GM23248 (cell line): ENCODE data around the gene DLG2. TPM values are rescaled to one million over a fixed set of nuclear protein-coding genes. Genes with fewer than 3 reads are reported as not detected.

ENCODE experiments used
- DNase-seq: peaks from one replicate; pipeline ENCODE4 v3.0.0-alpha.2; 2015
- H2AFZ ChIP-seq: fragments of 200-600 bp; sonication (generic); 2 replicates; pipeline ENCODE4 v1.6.1; 2016; ENCODE audit warnings: antibody characterized with exemption
- H3F3A ChIP-seq: fragments of 200-600 bp; sonication (generic); 2 replicates; pipeline ENCODE4 v1.6.1; 2016; ENCODE audit warnings: mild to moderate bottlenecking, antibody characterized with exemption, mixed run types; ENCODE audit not compliant: insufficient read depth
- H3K27ac ChIP-seq: fragments of 200-600 bp; sonication (generic); 2 replicates; pipeline ENCODE4 v1.5.1; 2016; ENCODE audit warnings: mild to moderate bottlenecking
- H3K27me3 ChIP-seq: fragments of 200-600 bp; sonication (generic); replicated peaks from 2 replicates; pipeline ENCODE4 v1.6.1; 2016; ENCODE audit warnings: mild to moderate bottlenecking; ENCODE audit not compliant: insufficient read depth
- H3K36me3 ChIP-seq: fragments of 200-600 bp; sonication (generic); 2 replicates; pipeline ENCODE4 v1.6.1; 2016; ENCODE audit warnings: low read depth, mild to moderate bottlenecking
- H3K4me1 ChIP-seq: fragments of 200-600 bp; sonication (generic); 2 replicates; pipeline ENCODE4 v1.6.1; 2016; ENCODE audit warnings: mild to moderate bottlenecking; ENCODE audit not compliant: insufficient read depth
- H3K4me2 ChIP-seq: fragments of 200-600 bp; sonication (generic); one replicate; pipeline ENCODE4 v1.6.1; 2016; ENCODE audit warnings: mild to moderate bottlenecking; ENCODE audit not compliant: unreplicated experiment
- H3K4me3 ChIP-seq: fragments of 200-600 bp; sonication (generic); 2 replicates; pipeline ENCODE4 v1.5.1; 2016; ENCODE audit warnings: mild to moderate bottlenecking
- H3K79me2 ChIP-seq: fragments of 200-600 bp; sonication (generic); 2 replicates; pipeline ENCODE4 v1.6.1; 2016; ENCODE audit warnings: mild to moderate bottlenecking; ENCODE audit not compliant: insufficient read depth
- H3K9ac ChIP-seq: fragments of 200-600 bp; sonication (generic); 2 replicates; pipeline ENCODE4 v1.6.1; 2016; ENCODE audit warnings: mild to moderate bottlenecking
- H3K9me2 ChIP-seq: fragments of 200-600 bp; sonication (generic); 2 replicates; pipeline ENCODE4 v1.6.1; 2016; ENCODE audit warnings: mixed run types, mild to moderate bottlenecking, moderate library complexity; ENCODE audit not compliant: insufficient read depth
- H3K9me3 ChIP-seq: fragments of 200-600 bp; sonication (generic); one replicate; pipeline ENCODE4 v1.6.1; 2017; ENCODE audit warnings: low read depth
- H4K20me1 ChIP-seq: fragments of 200-600 bp; sonication (generic); 2 replicates; pipeline ENCODE4 v1.6.0; 2016; ENCODE audit not compliant: insufficient read depth
- EZH2 ChIP-seq: fragments of 200-600 bp; sonication (generic); IDR thresholded peaks from 2 replicates; pipeline ENCODE4 v1.6.1; 2018; ENCODE audit warnings: antibody characterized with exemption, mild to moderate bottlenecking; ENCODE audit not compliant: insufficient read depth, poor library complexity, severe bottlenecking
- EZH2phosphoT487 ChIP-seq: fragments of 200-600 bp; sonication (generic); IDR thresholded peaks from 2 replicates; pipeline ENCODE4 v1.6.1; 2018; ENCODE audit warnings: antibody characterized with exemption, moderate library complexity, mild to moderate bottlenecking, low read depth; ENCODE audit not compliant: insufficient read depth
- WGBS, 2 experiments: methylation state at CpG; one replicate each; pipeline ENCODE4 v1.1.6; 2015 to 2017; ENCODE audit warnings: low lambda C conversion rate in 2 of 2, low coverage in 1 of 2; ENCODE audit errors: missing lambda C conversion rate in 2 of 2; 5-methylcytosine and 5-hydroxymethylcytosine counted together
- in situ Hi-C: fragments of 300-500 bp; cut with MboI; formaldehyde crosslinking; loops from 2 replicates; pipeline ENCODE4 v1.15.0; 2020
- polyA plus RNA-seq: library from polyadenylated mRNA; unstranded; fragments of >200 nt; fragmentation: Nextera tagmentation; extraction: Ambion mirVana; gene quantifications from 2 replicates; pipeline ENCODE4 v1.2.1, GENCODE V29; 2016
- total RNA-seq: library from RNA; depleted of rRNA; stranded (reverse); fragments of >200 nt; shearing (Covaris generic); gene quantifications from 2 replicates; pipeline ENCODE4 v1.2.3, GENCODE V29; 2014

The DLG2 gene
- total and polyA plus RNA-seq, 2 experiments from 2014 or later: 1.1 to 1.7 TPM

DNA sequence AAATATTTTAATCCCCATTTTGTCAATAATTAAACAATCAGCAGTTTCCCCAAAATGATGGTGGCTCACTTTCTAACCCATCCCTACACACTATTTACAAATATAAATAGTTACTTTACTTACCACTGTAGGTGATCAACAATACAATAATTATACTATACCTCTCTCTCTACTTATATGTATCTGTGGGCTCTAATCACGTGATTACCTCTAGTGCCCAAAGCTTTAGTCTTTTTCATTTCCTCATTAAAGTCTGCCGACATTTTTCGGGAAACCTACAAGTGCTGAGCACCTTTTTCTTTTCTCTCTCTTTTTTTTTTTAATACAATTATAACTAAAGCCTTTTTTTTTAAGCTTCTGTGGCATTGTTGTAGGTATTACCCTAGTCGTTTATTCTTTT is 23.9 kb downstream of the DLG2 start:
- TF ChIP-seq EZH2 (no peak), EZH2phosphoT487 (no peak)
- DNase-seq: no peak
- Histone ChIP-seq H3K9me3 (no peaks in the 10 kb centered on the region), H4K20me1 (no peaks in the 10 kb centered on the region), H3K4me3 (no peak overlapping the region), H3K27ac (no peak overlapping the region), H3K9me2 (no peaks in the 10 kb centered on the region), H3K27me3 (no peaks in the 10 kb centered on the region), H3F3A (no peaks in the 10 kb centered on the region), H3K4me1 (no peaks in the 10 kb centered on the region), H3K4me2 (no peak overlapping the region), H3K9ac (no peak overlapping the region), H3K79me2 (no peaks in the 10 kb centered on the region), H2AFZ (no peak overlapping the region), H3K36me3 (no peaks in the 10 kb centered on the region)
- in situ Hi-C loops: no loop called here
- 89 to 94% methylated on average over 4 of the region's 4 CpGs for WGBS, 2 experiments

DNA sequence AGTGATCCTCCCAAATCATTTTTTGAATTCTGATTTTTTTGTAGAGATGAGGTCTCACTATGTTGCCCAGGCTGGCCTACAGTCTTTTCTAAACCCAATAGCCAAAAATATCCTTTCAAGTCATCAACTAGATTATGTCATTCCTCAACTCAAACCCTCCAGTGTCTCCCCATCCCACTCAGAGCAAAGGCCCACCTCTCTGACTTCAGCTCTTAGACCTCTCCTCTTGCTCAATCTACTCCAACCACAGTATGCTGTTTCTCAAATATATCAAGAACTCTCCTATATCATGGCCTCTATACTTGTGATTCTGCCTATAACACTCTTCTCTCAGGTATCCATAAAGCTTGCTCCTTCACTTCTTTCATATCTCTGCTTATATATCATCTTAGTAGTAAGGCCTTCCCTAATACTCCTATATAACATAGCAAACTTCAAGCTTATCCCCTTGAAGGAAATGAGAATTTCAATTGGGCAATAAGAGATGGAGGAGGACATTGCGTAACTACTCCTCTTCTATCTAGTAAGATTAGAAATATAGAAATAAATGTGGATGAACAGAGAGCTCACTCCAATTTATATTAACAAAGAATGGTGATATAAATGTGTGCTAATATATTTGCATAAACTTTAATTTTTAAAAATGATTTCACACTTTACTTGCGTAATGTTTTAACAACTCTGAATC is 24.5 kb downstream of the DLG2 start:
- no peaks in the 10 kb centered on the region for H3K79me2 ChIP-seq
- H4K20me1 ChIP-seq: no peaks in the 10 kb centered on the region
- DNase-seq: peak; percentile 7
- no peak overlapping the region for H3K4me3 ChIP-seq
- TF ChIP-seq EZH2phosphoT487 (no peak), EZH2 (no peak)
- H2AFZ ChIP-seq: no peak overlapping the region
- H3K36me3 ChIP-seq: no peaks in the 10 kb centered on the region
- no peaks in the 10 kb centered on the region for H3F3A ChIP-seq
- H3K27me3 ChIP-seq: no peaks in the 10 kb centered on the region
- H3K9me3 ChIP-seq: no peaks in the 10 kb centered on the region
- no peaks in the 10 kb centered on the region for H3K4me1 ChIP-seq
- WGBS, 2 experiments: 98 to 99% methylated on average over 2 of the region's 2 CpGs
- H3K27ac ChIP-seq: no peak overlapping the region
- H3K9ac ChIP-seq: no peak overlapping the region
- H3K4me2 ChIP-seq: no peak overlapping the region
- in situ Hi-C loops: no loop called here
- no peaks in the 10 kb centered on the region for H3K9me2 ChIP-seq

GRCh38 chr11:85599083-85599482 is 28.1 kb downstream of the DLG2 start:
- 70 to 72% methylated on average over 5 of the region's 5 CpGs for WGBS, 2 experiments
- no peak overlapping the region for H3K4me3 ChIP-seq
- no peaks in the 10 kb centered on the region for H3F3A ChIP-seq
- no peak overlapping the region for H3K4me2 ChIP-seq
- no peaks in the 10 kb centered on the region for H4K20me1 ChIP-seq
- H3K27ac ChIP-seq: no peak overlapping the region
- in situ Hi-C loops: loop anchor here (25.0 kb wide), 1 partner anchor 812 kb away; no protein-coding TSS in a partner anchor
- H3K4me1 ChIP-seq: no peaks in the 10 kb centered on the region
- no peaks in the 10 kb centered on the region for H3K9me3 ChIP-seq
- H3K9ac ChIP-seq: no peak overlapping the region
- TF ChIP-seq EZH2phosphoT487 (no peak), EZH2 (no peak)
- no peaks in the 10 kb centered on the region for H3K9me2 ChIP-seq
- H2AFZ ChIP-seq: no peak overlapping the region
- no peak for DNase-seq
- H3K27me3 ChIP-seq: no peaks in the 10 kb centered on the region
- H3K79me2 ChIP-seq: no peaks in the 10 kb centered on the region
- no peaks in the 10 kb centered on the region for H3K36me3 ChIP-seq

DNA sequence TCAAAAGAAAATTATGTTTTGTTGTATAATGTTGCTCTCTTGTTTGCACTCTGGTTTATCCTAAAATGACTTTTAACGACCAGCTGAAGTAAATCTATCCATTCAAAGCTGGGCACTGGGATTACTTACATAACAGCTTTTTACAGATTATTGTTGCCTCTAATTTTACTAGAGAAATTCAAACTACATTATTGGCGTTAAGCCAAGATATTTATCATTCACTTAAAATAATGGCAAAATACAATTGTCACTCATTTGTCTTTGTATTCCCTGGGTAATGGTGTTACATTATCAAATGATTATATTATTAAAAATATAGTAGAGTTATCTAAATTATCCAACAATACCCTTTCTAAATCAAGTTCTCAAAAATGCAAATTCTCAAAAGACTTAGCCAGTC is 30.3 kb downstream of the DLG2 start:
- no peaks in the 10 kb centered on the region for H3K9me3 ChIP-seq
- in situ Hi-C loops: loop anchor here (25.0 kb wide), 1 partner anchor 810 kb away; no protein-coding TSS in a partner anchor
- H3K4me3 ChIP-seq: no peak overlapping the region
- H3K36me3 ChIP-seq: no peaks in the 10 kb centered on the region
- H3K4me1 ChIP-seq: no peaks in the 10 kb centered on the region
- no peaks in the 10 kb centered on the region for H4K20me1 ChIP-seq
- H3K4me2 ChIP-seq: no peak overlapping the region
- DNase-seq: no peak
- no peaks in the 10 kb centered on the region for H3K79me2 ChIP-seq
- H3K27me3 ChIP-seq: no peaks in the 10 kb centered on the region
- no peak overlapping the region for H3K9ac ChIP-seq
- H2AFZ ChIP-seq: no peak overlapping the region
- 63 to 67% methylated on average over 2 of the region's 2 CpGs for WGBS, 2 experiments
- no peak overlapping the region for H3K27ac ChIP-seq
- no peaks in the 10 kb centered on the region for H3K9me2 ChIP-seq
- H3F3A ChIP-seq: no peaks in the 10 kb centered on the region
- no peak for TF ChIP-seq EZH2
- no peak for TF ChIP-seq EZH2phosphoT487
